T follicular helper cell (primary cell): ENCODE data around the gene RGL3.
A peak's percentile ranks its signal among the peaks of the same experiment; 100 is the strongest.
"Not testable (repeated sequence)": the region's sequence is repeated elsewhere in the genome, so short reads cannot be mapped to it uniquely, and the experiment has no call there.

Source experiments
- DNase-seq: peaks from one replicate; pipeline ENCODE4 v3.0.0-alpha.2; 2020; ENCODE audit warnings: low read depth

RGL3 gene

DNA sequence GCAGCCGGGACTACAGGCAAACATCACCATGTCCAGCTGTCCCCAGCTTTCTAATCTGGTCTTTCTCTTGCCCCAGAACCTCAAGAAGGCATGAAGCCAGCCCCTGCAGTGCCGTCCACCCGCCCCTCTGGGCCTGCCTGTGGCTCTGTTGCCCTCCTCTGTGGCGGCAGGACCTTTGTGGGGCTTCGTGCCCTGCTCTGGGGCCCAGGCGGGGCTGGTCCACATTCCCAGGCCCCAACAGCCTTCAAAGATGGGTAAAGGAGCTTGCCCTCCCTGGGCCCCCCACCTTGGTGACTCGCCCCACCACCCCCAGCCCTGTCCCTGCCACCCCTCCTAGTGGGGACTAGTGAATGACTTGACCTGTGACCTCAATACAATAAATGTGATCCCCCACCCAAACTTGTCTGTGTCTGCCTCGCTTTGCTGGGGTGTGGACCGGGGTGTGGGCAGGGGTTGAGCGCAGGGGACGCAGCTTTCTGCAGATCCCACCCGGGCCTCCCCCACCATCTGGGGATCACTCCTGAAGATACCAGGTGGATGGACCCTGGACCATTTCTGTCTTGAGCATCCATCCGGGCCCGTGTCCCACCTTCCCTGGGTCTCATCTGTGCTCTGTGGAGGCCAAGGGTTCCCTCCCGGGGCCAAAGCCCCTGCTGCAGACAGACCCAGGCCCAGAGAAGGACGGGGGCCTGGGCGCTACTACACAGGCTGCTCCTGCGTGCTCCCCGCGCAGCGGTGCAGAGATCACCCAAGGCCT lies 31.6 kb upstream of the RGL3 start:
- no peak for DNase-seq

GRCh38 chr19:11448923-11449554 lies 29.9 kb upstream of the RGL3 start:
- no peak for DNase-seq

GRCh38 chr19:11448410-11448809 lies 29.3 kb upstream of the RGL3 start:
- DNase-seq: no peak

DNA sequence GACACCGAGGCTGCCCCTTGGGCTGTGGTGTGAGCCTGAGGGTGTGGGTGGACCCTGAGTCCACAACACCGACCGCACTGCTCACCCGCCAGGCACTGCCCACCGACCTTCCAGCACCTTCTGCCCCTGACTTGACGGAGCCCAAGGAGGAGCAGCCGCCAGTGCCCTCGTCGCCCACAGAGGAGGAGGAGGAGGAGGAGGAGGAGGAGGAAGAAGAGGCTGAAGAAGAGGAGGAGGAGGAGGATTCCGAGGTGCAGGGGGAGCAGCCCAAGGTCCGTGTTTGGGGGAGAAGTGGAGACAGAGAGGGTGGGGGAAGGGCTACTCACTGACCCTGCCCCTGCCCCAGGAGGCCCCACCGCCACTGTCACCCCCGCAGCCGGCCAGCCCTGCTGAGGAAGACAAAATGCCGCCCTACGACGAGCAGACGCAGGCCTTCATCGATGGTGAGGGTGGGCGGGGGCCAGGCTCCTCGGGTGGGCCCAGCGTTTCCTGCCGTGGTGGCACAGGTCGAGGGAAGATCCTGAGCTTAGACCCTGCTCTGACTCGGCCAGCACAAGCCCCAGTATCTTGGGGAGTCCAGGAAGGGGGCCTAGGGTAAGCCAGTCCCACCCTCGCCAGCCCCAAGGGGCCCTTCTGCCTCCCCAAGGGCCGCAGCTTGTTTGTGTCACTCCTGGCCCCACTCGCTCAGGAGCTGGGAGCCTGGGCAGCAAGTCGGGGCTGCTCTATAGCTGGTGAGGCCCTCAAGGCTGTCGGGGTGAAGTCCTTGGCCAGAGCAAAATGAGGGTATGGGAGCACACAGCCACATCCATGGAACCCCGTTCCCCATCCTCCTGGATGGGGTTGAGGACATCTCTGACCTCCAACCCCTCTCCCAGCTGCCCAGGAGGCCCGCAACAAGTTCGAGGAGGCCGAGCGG lies 28.5 kb upstream of the RGL3 start:
- DNase-seq: no peak

DNA sequence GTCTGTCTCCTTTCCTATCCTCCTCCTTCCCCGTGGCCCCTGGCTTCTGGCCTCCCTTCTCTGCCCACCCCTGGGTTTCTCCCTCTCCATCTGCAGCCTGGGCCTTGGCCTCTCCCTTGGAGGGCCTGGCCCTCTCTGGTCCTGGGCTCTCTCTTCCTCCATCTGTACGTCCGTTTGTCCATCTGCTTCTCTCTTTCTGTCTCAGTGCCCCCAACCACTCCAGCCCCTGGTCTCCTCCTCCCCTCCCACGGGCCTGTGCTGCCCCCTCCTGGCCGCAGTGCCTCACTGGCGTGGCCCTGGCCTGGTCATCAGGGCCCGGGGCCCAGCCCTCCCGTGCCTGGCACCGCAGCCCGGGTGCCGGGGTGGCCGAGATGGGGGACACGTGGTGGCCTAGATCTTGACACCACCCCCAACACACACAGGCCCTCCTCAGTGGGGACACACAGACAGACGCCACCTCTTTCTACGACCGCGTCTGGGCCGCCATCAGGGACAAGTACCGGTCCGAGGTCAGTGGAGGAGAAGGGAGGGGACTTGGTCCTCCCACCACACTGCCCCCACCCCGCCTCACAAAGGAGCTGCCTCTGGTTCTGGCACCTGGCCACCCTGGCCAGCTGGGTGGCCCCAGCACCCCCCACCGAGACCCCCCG lies 27.7 kb upstream of the RGL3 start:
- DNase-seq: peak; percentile 38

DNA sequence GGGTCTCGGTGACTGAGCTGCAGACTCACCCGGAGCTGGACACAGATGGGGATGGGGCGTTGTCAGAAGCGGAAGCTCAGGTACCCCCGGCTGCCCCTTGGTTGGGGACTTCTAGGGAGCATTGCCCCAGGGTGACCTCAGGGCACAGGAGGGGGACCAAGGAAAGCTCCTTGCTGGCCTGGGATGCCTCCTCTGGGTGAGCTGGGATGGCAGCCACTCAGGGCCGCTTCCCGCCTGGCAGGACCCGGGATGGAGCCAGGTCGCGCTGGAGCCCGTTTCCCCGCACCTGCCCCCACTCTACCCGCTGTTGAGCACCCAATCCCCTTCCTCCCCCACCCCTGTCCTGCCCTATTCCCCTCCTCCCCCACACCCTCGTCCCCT lies 27.1 kb upstream of the RGL3 start:
- no peak for DNase-seq

DNA sequence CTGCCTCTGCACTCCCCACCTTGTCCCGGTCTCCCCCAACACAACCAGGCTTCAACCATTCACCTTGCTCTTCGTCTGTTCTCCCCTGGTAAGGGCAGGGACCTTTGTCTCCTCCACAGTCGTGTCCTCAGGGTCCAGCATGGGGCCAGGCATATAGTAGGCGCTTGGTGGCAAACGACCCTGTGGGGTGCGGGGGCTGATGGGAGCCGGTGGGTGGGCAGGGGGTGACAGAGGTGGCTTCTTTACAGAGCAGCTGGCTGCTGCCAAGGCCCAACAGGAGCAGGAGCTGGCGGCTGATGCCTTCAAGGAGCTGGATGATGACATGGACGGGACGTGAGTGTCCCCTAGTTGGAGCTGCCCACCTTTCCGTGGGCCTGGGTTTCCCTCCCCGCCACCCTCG lies 26.0 kb upstream of the RGL3 start:
- DNase-seq: no peak

DNA sequence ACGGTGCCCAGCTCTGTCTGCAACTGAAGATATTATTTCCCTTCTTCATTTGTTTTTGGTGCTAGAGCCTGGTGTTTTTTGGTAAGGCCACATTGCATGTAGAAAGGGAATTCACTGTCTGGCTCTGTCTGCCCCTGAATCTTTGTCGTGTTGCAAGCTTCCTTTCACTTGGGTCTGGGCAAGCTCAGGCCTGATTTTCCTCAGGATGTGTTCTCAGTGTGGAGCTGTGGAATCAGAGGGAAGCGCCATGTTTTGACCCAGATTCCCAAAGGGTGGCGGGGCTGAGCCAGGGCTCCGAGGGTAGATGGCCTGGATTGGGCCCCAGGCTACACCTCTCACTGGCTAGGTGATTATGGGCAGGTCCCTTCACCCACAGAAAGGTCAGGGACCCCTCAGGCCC lies 24.9 kb upstream of the RGL3 start:
- no peak for DNase-seq

DNA sequence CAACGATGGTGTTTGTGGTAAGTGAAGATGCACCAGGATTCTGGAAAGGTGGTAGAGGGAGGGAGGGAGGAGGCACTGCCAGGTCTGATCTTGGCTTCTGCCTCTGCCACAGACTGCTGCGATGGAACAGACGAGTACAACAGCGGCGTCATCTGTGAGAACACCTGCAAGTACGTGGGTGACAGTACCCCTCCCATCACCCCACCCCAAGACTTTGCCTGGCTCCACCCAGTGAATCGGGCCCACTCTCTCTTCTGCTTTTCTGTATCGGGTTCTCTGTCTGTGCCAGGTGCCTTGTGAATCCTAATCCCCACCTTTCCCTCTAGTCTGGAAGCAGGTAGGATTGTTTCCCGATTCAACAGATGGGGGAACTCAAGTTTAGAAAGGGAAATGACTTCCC lies 18.8 kb upstream of the RGL3 start:
- no peak for DNase-seq

DNA sequence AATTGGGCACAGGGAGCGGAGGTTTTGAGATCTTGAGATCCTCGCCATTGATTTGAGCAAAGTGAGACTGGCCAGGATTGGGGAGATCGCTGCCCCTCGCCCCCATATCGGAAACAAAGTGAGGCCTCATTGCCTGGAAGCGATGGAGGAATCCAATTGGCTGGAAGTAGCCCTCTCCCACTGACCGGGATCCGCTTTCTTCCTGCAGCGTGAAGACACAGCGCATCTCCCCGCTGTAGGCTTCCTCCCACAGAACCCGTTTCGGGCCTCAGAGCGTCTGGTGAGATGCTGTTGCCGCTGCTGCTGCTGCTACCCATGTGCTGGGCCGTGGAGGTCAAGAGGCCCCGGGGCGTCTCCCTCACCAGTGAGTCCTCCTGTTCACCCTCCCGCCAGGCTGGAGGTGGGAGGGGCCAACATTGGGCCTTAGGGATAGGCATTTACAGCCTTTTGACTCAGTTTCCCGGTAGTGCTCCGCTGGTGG lies 16.8 kb upstream of the RGL3 start:
- no peak for DNase-seq

DNA sequence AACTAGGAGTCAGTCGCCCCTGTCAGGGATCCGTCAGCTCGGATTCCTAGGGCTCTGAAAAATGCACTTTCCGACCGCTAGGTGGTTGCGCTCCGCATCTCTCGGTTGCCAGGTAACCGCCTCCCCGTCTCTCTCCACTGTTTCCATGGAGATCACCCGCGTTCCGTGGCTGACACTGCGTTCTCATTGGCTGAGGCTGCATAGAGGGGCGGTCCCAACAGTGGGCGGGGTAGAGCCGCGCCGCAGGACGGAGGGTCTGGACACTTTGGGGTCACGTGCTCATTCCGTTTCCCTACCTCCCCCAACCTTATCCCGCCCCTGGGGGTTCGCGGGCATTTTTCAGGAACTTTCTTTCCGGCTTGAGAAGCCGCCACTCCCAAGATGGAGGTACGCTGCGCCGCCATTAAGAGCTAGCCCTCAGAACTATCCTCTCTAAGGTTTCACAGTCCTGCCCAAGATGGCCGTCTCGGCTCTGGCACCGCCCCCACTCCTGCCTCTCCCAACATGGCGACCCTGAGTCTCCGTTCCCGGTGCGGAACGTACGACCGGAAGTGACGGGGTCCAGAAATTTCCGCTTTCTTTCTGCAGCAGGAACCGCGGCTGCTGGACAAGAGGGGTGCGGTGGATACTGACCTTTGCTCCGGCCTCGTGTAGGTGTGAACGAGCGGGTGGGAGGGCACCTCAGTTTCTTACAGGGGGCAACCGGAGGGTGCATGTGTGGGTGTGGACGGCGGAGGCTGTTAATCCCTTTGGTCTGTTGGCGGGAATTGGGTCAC lies 16.1 kb upstream of the RGL3 start, which contains the start of the genes ODAD3 and PRKCSH:
Gene ODAD3 (minus strand): TSS at position 65 of the 776 bp plus-strand sequence. CDS start 105 bp downstream, outside the sequence.
Gene PRKCSH (plus strand): TSS at position 579 of the 776 bp plus-strand sequence. CDS start 483 bp downstream, outside the sequence.
- DNase-seq: peak; percentile 96

GRCh38 chr19:11434703-11435056 lies 15.6 kb upstream of the RGL3 start:
- no peak for DNase-seq

DNA sequence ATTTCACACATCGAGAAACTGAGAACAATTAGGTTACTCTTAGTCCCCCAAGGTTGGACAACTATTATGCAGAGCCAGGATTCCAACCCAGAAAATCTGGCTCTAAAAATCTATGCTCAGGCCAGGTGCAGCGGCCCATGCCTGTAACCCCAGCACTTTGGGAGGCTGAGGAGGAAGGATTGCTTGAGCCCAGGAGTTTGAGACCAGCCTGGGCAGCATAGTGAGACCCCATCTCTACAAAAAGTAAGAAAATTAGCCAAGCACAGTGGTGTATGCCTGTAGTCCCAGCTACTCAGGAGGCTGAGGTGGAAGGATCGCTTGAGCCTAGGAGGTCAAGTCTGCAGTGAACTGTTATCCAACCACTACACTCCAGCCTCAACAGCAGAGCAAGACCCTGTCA lies 14.4 kb upstream of the RGL3 start:
- DNase-seq: not testable (repeated sequence)

DNA sequence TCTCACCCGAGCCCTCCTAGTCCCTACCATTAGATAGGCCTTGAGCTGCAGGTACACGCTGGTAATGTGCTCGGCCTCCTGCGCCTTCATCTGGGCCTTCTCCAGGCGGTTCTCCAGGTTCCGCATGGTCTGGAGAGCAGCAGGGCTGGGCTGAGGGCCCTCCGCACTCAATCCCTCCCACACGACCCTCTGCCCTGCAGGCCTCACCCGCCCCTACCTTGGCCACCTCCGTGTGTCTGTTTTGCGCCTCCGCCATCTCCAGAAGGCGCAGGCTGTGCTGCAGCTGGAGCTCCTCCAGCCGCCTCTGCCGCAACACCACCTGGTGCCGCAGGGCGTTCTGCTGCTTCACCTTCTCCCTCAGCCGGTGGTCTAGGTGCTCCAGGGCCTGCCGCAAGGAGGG lies 7.5 kb upstream of the RGL3 start:
- DNase-seq: no peak

DNA sequence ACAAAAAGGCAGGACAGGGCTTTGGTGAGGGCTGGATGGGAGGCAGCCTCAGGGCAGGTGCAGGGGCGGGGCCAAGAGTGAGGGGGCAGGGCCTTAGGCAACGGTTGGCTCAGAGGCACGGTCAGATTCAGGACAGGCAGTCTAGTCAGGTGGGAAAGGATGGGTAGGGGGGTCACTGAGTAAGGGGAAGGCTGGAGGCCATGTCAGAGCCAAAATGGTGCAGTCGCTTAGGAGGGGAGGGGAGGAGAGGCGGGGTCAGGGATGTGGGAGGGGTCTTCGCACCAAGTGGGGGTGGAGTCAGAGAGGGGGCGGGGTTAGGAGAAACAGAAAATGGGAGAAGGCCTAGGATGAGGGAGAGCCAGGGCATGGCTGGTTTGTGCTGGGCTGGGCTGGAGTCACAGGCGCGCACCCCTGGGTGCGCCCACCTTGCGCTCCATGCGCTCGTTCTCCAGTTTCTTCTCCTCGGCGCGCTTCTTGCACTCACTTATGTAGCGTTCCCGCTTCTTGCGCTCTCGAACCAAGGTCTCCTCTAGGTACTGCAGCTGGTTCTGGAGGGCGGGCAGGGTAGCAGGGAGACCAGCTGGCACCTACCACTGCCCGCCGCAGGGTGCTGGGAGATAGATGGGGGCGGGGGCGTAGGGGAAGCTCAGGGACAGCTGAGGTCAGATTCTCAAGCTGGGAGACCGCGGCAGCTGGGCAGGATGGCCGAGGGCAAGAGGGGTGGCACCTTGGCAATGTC lies 6.8 kb upstream of the RGL3 start:
- no peak for DNase-seq

GRCh38 chr19:11423791-11424181 lies 4.7 kb upstream of the RGL3 start:
- DNase-seq: no peak

DNA sequence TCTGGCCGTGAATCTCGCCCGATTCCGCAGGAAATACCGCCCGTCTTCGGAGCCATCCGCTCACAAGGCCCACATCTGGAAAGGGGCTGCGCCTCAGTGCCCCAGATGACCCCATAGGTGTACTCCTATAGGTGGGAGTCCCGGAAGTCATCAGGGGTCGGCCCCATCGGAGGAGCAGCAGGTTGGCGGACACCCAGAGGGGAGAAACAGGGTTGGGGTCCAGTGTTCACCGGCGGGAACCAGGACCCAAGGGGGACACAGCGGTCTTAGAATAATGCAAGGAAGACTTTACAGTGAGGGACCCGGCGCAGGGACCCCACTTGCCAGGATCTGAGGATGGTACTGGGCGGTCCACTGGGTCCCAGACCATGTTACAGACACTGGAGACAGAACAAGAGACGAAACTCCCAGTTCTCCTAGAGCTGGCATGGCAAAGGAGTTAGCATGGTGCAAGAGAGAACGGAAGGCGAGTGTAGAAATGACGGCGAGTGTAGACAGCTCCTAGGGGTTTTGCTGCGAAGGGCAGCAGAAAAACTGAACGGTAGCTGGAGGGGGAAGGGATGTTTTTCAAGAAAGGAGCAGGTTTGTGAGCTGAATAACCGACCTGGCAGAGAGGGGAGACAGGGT lies 4.2 kb upstream of the RGL3 start:
- DNase-seq: no peak

GRCh38 chr19:11422163-11423065 lies 3.3 kb upstream of the RGL3 start:
- peak; percentile 18 for DNase-seq
